Spinal cord (tissue), 10 donors: Measurements from ENCODE around the gene C18orf63. TPM values are rescaled to one million over a fixed set of nuclear protein-coding genes. Genes with fewer than 3 reads are reported as not detected.
A peak's percentile ranks its signal among the peaks of the same experiment; 100 is the strongest.

Experiments
- DNase-seq, 6 donors: peaks; one replicate each; pipeline versions ENCODE4 v3.0.0 to v3.0.0-alpha.2; 2013 to 2015; ENCODE audit warnings: low spot score in 6 of 6, low read depth in 4 of 6
- H3K27ac ChIP-seq: one replicate; pipeline ENCODE4 v1.5.1; 2013; ENCODE audit warnings: low read depth, low read length, control low read depth
- H3K27me3 ChIP-seq: one replicate; pipeline ENCODE4 v1.6.1; 2013; ENCODE audit warnings: low read length; ENCODE audit not compliant: control insufficient read depth, insufficient read depth
- H3K36me3 ChIP-seq: one replicate; pipeline ENCODE4 v1.6.1; 2013; ENCODE audit warnings: low read length; ENCODE audit not compliant: control insufficient read depth, insufficient read depth
- H3K4me1 ChIP-seq: one replicate; pipeline ENCODE4 v1.6.1; 2013; ENCODE audit warnings: low read length; ENCODE audit not compliant: control insufficient read depth, insufficient read depth
- H3K4me3 ChIP-seq: one replicate; pipeline ENCODE4 v1.5.1; 2013; ENCODE audit warnings: low read depth, low read length, control low read depth
- H3K9me3 ChIP-seq: one replicate; pipeline ENCODE4 v1.6.1; 2013; ENCODE audit warnings: low read length; ENCODE audit not compliant: control insufficient read depth, insufficient read depth
- WGBS: methylation state at CpG from one replicate; pipeline ENCODE4 v1.1.5; 2013; ENCODE audit warnings: missing lambda C conversion rate; ENCODE audit not compliant: insufficient coverage; 5-methylcytosine and 5-hydroxymethylcytosine counted together
- polyA plus RNA-seq, 2 donors: library from polyadenylated mRNA; unstranded; fragments of 120-200 nt; gene quantifications; one replicate each; pipeline ENCODE4 v1.2.1, GENCODE V29; 2013; ENCODE audit not compliant: insufficient read length in 2 of 2
- total RNA-seq, 2 donors: library from RNA; depleted of rRNA in 1 of 2; stranded (reverse); fragments of 120-200 nt in 1 of 2; fragments of >200 nt in 1 of 2; gene quantifications; one replicate each; pipeline versions ENCODE4 v1.2.3 to v1.2.4, GENCODE V29; 2013 to 2014
- donor health status: healthy.

C18orf63 gene
- total and polyA plus RNA-seq, 4 donors: not detected

- peak in 1 of 6 donors; percentile 10 for DNase-seq
- H3K4me1 ChIP-seq: peaks cover 2% of the 10 kb centered on the region
- H3K27me3 ChIP-seq: no peaks in the 10 kb centered on the region
- no peak overlapping the region for H3K4me3 ChIP-seq
- H3K9me3 ChIP-seq: no peaks in the 10 kb centered on the region
- no peaks in the 10 kb centered on the region for H3K36me3 ChIP-seq
- H3K27ac ChIP-seq: no peak overlapping the region
- WGBS: 93% methylated on average over 17 of the region's 22 CpGs
Measured at GRCh38 chr18:74360852-74361655, 45.4 kb downstream of the C18orf63 start.

- Histone ChIP-seq H3K4me1 (peaks cover 2% of the 10 kb centered on the region), H3K9me3 (no peaks in the 10 kb centered on the region), H3K27me3 (no peaks in the 10 kb centered on the region), H3K27ac (no peak overlapping the region), H3K4me3 (no peak overlapping the region), H3K36me3 (no peaks in the 10 kb centered on the region)
- DNase-seq: no peak
- 98% methylated on average over 10 of the region's 10 CpGs for WGBS
Measured at GRCh38 chr18:74367905-74368304, 52.3 kb downstream of the C18orf63 start.

GRCh38 chr18:74368901-74369705 is 53.5 kb downstream of the C18orf63 start:
- 54% methylated on average over 5 of the region's 13 CpGs for WGBS
- Histone ChIP-seq H3K9me3 (no peaks in the 10 kb centered on the region), H3K36me3 (no peaks in the 10 kb centered on the region), H3K4me3 (no peak overlapping the region), H3K4me1 (peaks cover 2% of the 10 kb centered on the region), H3K27ac (peak overlapping the region; percentile 7), H3K27me3 (no peaks in the 10 kb centered on the region)
- DNase-seq: peak in 1 of 6 donors; percentile 32

- Histone ChIP-seq H3K27me3 (no peaks in the 10 kb centered on the region), H3K36me3 (no peaks in the 10 kb centered on the region), H3K4me1 (peaks cover 2% of the 10 kb centered on the region), H3K4me3 (no peak overlapping the region), H3K9me3 (no peaks in the 10 kb centered on the region), H3K27ac (no peak overlapping the region)
- no peak for DNase-seq
- no CpG with 5 or more reads among the region's 2 CpGs for WGBS
Measured at GRCh38 chr18:74370115-74370514, 54.5 kb downstream of the C18orf63 start.

GRCh38 chr18:74373428-74373827 is 57.8 kb downstream of the C18orf63 start:
- 100% methylated on average over 2 of the region's 8 CpGs for WGBS

GRCh38 chr18:74375999-74376398 is 60.4 kb downstream of the C18orf63 start:
- no peaks in the 10 kb centered on the region for H3K36me3 ChIP-seq

More at GRCh38 chr18:74373428-74373827, 57.8 kb downstream of the C18orf63 start:
- Histone ChIP-seq H3K4me1 (peaks cover 2% of the 10 kb centered on the region), H3K27ac (no peak overlapping the region), H3K9me3 (no peaks in the 10 kb centered on the region), H3K27me3 (no peaks in the 10 kb centered on the region), H3K4me3 (no peak overlapping the region), H3K36me3 (no peaks in the 10 kb centered on the region)
- DNase-seq: no peak

GRCh38 chr18:74376523-74376922 is 60.9 kb downstream of the C18orf63 start:
- no peak overlapping the region for H3K4me3 ChIP-seq
- 74% methylated on average over 4 of the region's 4 CpGs for WGBS
- H3K9me3 ChIP-seq: no peaks in the 10 kb centered on the region
- H3K27me3 ChIP-seq: no peaks in the 10 kb centered on the region
- no peaks in the 10 kb centered on the region for H3K4me1 ChIP-seq
- no peak overlapping the region for H3K27ac ChIP-seq
- no peaks in the 10 kb centered on the region for H3K36me3 ChIP-seq
- no peak for DNase-seq

More at GRCh38 chr18:74375999-74376398, 60.4 kb downstream of the C18orf63 start:
- Histone ChIP-seq H3K4me3 (no peak overlapping the region), H3K27ac (no peak overlapping the region), H3K4me1 (no peaks in the 10 kb centered on the region), H3K27me3 (no peaks in the 10 kb centered on the region), H3K9me3 (no peaks in the 10 kb centered on the region)
- DNase-seq: no peak
- WGBS: 97% methylated on average over 4 of the region's 6 CpGs

- Histone ChIP-seq H3K36me3 (no peaks in the 10 kb centered on the region), H3K27me3 (no peaks in the 10 kb centered on the region), H3K4me3 (no peak overlapping the region), H3K9me3 (no peaks in the 10 kb centered on the region), H3K4me1 (no peaks in the 10 kb centered on the region), H3K27ac (no peak overlapping the region)
- WGBS: no CpG with 5 or more reads among the region's 1 CpG
- no peak for DNase-seq
Measured at GRCh38 chr18:74377776-74378175, 62.1 kb downstream of the C18orf63 start.

GRCh38 chr18:74378179-74378682 is 62.6 kb downstream of the C18orf63 start:
- no peaks in the 10 kb centered on the region for H3K4me1 ChIP-seq
- no peak overlapping the region for H3K4me3 ChIP-seq
- 80% methylated on average over 4 of the region's 4 CpGs for WGBS
- H3K9me3 ChIP-seq: no peaks in the 10 kb centered on the region
- no peaks in the 10 kb centered on the region for H3K27me3 ChIP-seq
- DNase-seq: no peak
- no peak overlapping the region for H3K27ac ChIP-seq
- no peaks in the 10 kb centered on the region for H3K36me3 ChIP-seq
